Stromal cell of bone marrow (primary cell): Measurements from ENCODE around the gene DTHD1.
A peak's percentile ranks its signal among the peaks of the same experiment; 100 is the strongest.

Experiments
- DNase-seq: peaks from one replicate; pipeline ENCODE4 v3.0.0-alpha.2; 2012; ENCODE audit warnings: low read depth

The DTHD1 gene

DNA sequence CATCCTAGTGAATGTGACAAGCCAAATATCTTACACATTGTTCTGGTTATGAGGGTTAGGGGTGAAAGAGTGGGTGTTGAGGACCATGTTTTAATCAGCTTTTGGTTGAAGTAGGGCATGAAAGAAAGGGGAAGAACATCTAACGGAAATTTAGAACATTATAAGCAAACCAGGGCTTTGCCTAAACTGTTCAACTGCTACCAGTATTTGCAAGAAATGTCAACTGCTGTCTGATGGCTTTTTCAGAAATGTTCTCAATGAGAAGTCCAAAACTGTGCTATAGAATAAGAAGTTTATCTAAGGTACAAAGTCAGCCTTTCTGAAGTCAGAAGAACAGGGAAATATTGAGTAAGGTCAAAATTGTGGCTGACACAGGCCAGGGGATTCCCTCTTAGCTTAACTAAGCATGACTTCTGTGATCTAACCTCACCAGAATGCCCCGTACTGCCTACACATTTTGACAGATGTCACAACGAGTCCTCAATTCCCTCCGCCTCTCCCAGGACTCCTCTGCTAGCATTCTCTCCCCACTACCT lies 67.1 kb downstream of the DTHD1 start:
- DNase-seq, result no peak

DNA sequence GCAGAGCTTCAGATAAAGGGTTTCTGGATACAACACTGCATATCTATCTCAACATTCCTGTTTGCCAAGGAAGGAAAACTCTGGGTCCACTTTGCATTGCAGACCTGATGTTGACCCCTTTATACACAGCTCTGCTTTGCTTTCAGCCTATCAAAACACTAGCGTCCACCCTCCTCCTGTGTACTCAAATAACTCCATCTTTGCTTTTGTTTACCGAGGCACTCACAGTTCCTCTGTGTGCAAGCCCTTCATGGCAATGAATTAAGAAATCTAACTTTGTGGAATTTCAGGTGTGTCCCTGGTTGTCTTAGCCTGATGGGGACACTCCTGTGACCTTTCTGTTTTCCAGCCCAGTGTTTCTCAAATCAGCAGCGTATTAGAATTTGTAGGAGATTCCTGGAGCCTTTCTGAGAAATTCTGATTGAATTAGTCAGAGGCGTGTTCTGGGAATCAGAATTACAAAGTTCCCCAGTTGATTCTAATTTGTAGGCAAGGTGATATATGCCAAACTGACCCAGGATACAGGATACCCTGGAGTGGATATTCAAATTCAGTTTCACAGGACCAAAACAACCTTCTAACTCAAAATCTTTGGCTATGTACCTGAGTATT lies 68.6 kb downstream of the DTHD1 start:
- no peak for DNase-seq

- DNase-seq, result peak; percentile 1
These were observed 69.8 kb downstream of the DTHD1 start for GRCh38 chr4:36351082-36351666.

- DNase-seq, result no peak
These were observed 72.6 kb downstream of the DTHD1 start for GRCh38 chr4:36353998-36354397.

DNA sequence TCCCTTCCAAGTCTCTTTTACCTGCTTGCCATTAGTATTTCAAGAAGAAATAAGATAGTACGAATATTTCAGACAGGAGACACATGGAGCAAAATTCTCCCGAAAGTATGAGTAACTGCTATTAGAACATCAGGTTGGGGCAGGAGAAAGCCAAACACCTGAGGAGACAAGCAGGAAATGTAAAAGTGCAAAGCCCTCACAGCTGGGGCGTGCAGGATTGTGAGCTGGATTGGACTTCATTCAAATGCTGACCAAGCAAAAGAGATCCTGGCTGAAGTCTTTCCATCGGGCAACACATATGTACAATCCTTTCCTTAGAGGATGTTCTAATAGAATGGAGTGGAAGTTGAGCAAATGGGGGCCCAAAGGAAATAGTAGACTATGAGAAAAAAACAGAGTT lies 76.8 kb downstream of the DTHD1 start:
- DNase-seq, result no peak

DNA sequence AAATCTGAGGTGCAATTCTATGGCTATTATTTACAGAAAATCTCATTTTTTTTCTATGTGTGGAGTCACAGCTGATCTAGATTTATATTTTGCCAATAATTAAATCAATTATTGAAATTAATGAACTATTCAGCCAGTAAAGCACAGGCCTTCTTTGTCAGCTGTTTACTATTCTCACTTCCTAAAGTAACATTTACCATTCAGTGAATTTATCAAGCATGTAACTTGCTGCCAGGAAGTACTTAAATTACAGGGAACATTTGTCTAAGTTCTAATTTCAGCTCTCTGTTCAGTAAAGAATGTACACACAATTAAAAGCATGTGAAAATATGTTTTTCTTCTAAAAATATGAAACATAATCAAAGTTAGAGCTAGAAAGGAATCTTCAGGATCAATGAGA lies 79.3 kb downstream of the DTHD1 start:
- DNase-seq, result no peak

GRCh38 chr4:36363024-36363423 lies 81.6 kb downstream of the DTHD1 start:
- DNase-seq, result no peak

GRCh38 chr4:36374836-36375511 lies 93.6 kb downstream of the DTHD1 start:
- no peak for DNase-seq

DNA sequence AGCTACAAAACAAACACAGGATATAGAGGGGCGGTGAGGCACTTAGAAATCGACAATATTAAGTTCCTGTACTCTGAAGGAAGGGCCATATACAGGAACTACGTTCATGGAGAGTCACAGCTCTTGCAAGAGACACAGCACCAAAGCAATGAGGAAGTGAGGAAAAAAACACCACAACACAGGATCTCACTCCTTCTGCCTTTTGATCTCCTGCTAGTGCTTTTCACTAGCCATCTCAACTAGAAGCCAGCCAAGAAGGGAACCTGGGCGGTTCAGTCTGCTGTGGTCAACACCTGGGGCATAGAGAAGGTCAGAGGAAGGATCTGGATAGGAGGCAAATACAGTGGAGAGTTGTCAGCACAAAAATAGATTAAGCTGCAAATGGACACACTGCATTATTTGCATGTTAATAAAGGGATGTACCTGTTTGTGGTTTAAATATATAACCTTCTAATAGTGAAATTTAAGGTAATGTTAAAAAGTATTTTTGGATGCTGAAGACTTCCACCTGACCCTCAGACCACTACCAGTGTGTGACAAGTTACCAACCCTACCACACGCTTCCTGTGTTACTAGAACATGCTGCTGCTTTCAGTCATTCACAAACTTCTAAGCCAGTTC lies 104.6 kb downstream of the DTHD1 start:
- no peak for DNase-seq

DNA sequence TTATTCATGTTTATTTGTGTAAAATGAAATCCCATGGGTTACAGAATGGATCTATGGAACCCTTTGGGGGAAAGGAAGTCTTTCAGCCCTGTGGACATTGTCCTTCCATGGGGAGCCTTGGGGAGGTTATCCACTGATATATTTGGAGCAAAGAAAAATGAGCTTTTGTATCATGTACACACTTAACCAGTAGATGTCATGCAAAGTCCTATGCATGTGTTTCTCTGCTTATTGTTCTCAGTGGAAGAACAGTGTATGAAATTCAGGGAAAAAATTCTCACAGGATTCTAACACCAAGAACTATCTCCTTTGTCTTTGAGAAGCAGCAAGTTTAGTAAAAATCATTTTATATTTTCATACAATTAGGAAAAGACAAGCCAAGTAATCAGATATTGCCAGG lies 105.3 kb downstream of the DTHD1 start:
- no peak for DNase-seq

DNA sequence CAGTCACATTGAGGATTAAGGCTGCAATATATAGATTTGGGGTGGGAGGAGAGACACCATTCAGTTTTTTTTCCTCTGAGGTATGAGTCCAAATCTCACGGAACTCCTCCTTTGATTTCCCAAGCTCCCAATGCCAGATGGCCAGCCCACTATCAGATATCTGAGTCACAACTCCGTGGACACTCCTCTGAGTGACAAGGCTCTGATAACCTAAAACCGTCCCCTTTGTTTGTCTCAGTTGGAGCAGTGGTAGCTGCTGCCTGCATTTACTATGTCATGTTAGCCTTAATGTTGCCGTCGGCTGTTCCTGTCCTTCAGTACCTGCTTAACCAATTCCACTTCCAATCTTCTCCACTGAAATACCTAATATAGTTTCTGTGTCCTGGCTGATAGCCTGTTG lies 107.3 kb downstream of the DTHD1 start:
- DNase-seq, result no peak

DNA sequence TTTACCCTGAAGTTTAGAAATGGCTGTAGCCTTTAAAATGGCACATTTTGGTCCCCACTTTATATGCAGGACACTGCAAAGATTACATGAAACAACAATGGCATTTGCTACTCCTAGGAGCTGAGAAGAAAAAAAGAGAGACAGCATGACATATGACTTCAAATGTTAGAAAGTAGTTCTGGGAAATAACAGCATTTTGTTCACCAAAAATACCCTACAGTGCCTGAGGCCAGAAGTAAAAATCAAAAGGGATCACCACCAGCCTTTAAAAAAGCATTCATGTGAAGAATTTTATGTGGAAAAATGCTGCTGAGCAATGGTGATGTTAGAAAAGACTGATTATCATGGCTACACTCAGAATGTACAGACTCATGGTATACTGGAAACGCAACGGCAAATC lies 110.0 kb downstream of the DTHD1 start:
- no peak for DNase-seq

- no peak for DNase-seq
These were observed 110.6 kb downstream of the DTHD1 start for GRCh38 chr4:36392024-36392423.

DNA sequence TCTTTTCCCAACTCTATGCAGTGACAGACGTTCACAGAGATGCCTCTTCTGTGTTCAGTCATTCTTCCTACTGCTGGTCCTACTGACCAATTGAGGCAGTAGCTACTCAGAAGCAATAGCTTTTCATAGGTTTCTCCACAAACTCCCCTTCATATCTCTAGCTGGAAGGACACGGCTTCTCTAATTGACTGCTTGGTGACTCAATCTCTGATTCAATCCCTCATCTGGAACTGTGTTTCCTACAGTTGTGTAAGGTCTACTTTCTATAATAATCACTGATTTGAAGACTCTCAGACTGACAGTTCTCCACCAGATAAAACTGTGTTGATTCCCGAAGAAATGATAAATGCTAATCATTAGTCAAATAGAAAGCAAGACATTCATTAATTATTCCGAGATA lies 111.5 kb downstream of the DTHD1 start:
- DNase-seq, result no peak
